Breast epithelium (tissue), 4 donors: Measurements from ENCODE around the gene AZGP1. TPM values are rescaled to one million over a fixed set of nuclear protein-coding genes. Genes with fewer than 3 reads are reported as not detected.
"Not testable (repeated sequence)": the region's sequence is repeated elsewhere in the genome, so short reads cannot be mapped to it uniquely, and the experiment has no call there.

Experiments
- DNase-seq, 2 donors: peaks; one replicate each; pipeline ENCODE4 v3.0.0-alpha.2; 2019; ENCODE audit warnings: low spot score in 2 of 2
- H3K27ac ChIP-seq, 2 donors: fragments of 200-600 bp; sonication (generic) in 1 of 2; one replicate each; pipeline ENCODE4 v1.5.1; 2016 to 2019; ENCODE audit warnings: mild to moderate bottlenecking in 1 of 2
- H3K27me3 ChIP-seq, 2 donors: fragments of 200-600 bp; sonication (generic) in 1 of 2; one replicate each; pipeline versions ENCODE4 v1.5.1 to v1.6.0; 2017 to 2019; ENCODE audit warnings: control low read depth in 1 of 2, mild to moderate bottlenecking in 1 of 2
- H3K36me3 ChIP-seq: fragments of 200-600 bp; one replicate; pipeline ENCODE4 v1.5.1; 2019
- H3K4me1 ChIP-seq, 2 donors: fragments of 200-600 bp; sonication (generic); one replicate each; pipeline ENCODE4 v1.5.1; 2016 to 2019; ENCODE audit warnings: control low read depth in 1 of 2
- H3K4me3 ChIP-seq, 3 donors: fragments of 200-600 bp; sonication (generic); 1 replicate in 2 of 3; 2 replicates in 1 of 3; pipeline ENCODE4 v1.5.1; 2016 to 2019; ENCODE audit warnings: mild to moderate bottlenecking in 3 of 3, moderate library complexity in 2 of 3
- H3K9me3 ChIP-seq, 2 donors: fragments of 200-600 bp; sonication (generic) in 1 of 2; one replicate each; pipeline ENCODE4 v1.5.1; 2016 to 2019; ENCODE audit warnings: control low read depth in 1 of 2
- POLR2A ChIP-seq: fragments of 450-650 bp; IDR thresholded peaks from one replicate; pipeline ENCODE4 v1.6.1; 2016; ENCODE audit warnings: antibody characterized with exemption, mild to moderate bottlenecking, moderate library complexity
- POLR2AphosphoS5 ChIP-seq, 3 donors: sonication (generic); formaldehyde crosslinking; IDR thresholded peaks; one replicate each; pipeline ENCODE4 v1.6.1; 2017; ENCODE audit warnings: antibody characterized with exemption in 3 of 3
- intact Hi-C: fragments of 100-400 bp; cut with DNase I; formaldehyde crosslinking; loops from one replicate; pipeline ENCODE4 v1.15.1; 2023; ENCODE audit warnings: low total_unique reads
- total RNA-seq, 3 donors: library from RNA; depleted of rRNA; stranded (reverse); fragments of >200 nt; gene quantifications; one replicate each; pipeline ENCODE4 v1.1.0, GENCODE V29; 2016
- TF ChIP-seq, protein P1 (sequence below), 3 donors: fragments of 450-650 bp; IDR thresholded peaks; one replicate each; pipeline ENCODE4 v1.5.1; 2016 to 2017; ENCODE audit warnings: antibody characterized with exemption in 3 of 3, mild to moderate bottlenecking in 3 of 3, moderate library complexity in 3 of 3

AZGP1 gene
- total RNA-seq, 3 donors from 2014 or later = 40.0 to 4,981 (median 3,161) TPM

DNA sequence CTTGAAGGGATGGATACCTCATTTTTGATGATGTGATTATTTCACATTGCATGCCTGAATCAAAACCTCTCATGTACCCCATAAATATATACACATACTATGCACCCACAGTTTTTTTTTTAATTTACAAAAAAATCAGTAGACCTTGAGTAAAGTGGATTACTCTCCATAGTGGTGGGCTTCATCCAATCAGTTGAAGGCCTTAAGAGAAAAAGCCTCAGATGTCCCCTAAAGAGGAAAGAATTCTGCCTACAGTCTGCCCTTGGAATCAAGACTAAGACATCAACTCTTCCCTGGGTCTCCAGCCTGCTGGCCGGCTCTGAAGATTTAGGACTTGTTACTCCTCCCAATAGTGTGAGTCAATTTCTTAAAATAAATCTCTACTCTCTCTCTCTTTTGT is 1.1 kb downstream of the AZGP1 start:
- no peaks in the 10 kb centered on the region for H3K27me3 ChIP-seq
- H3K4me1 ChIP-seq = no peaks in the 10 kb centered on the region
- no peak for DNase-seq
- no peaks in the 10 kb centered on the region for H3K36me3 ChIP-seq
- H3K4me3 ChIP-seq = peak overlapping the region in 2 of 3 donors; percentile 61 to 67
- no peak for TF ChIP-seq POLR2AphosphoS5 (IDR thresholded peaks at IDR 0.05)
- no peaks in the 10 kb centered on the region for H3K9me3 ChIP-seq
- H3K27ac ChIP-seq = peak overlapping the region; percentile 81 to 83
- intact Hi-C loops = no loop called here

DNA sequence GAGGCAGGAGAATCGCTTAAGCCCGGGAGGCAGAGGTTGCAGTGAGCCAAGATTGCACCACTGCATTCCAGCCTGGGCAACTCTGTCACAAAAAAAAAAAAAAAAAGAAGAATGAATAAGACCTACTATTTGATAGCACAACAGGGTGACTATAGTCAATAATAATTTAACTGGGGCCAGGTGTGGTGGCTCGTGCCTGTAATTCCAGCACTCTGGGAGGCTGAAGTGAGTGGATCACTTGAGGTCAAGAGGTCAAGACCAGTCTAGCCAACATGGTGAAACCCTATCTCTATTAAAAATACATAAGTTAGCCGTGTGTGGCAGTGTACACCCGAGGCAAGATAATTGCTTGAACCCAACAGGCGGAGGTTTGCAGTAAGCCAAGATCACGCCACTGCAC is 2.0 kb downstream of the AZGP1 start:
- H3K9me3 ChIP-seq, H3K27me3 ChIP-seq, intact Hi-C loops, DNase-seq, H3K36me3 ChIP-seq, H3K4me1 ChIP-seq: not testable (repeated sequence)
- H3K4me3 ChIP-seq = peak overlapping the region in 2 of 3 donors; percentile 61 to 67
- peak overlapping the region; percentile 29 to 50 for H3K27ac ChIP-seq

DNA sequence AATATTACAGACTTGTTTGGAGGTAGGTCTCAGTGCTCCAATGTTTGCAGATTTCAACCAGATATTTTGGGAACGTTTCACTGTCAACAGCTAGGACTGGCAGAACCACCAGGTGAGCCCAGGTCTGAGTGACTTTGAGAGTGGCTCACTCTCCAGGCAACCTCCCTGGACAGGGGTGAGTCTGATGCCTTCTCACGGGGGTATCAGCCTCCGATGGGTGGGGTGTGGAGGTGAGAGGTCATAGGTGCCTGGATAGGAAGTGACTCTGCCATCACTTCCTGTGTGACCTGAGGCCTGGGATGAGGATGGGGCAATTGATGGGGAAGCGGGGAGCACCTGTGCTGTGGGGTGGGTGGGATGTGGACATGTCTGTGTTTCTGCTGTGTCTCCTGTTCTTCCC is 4.6 kb downstream of the AZGP1 start:
- TF ChIP-seq, protein P1, sequence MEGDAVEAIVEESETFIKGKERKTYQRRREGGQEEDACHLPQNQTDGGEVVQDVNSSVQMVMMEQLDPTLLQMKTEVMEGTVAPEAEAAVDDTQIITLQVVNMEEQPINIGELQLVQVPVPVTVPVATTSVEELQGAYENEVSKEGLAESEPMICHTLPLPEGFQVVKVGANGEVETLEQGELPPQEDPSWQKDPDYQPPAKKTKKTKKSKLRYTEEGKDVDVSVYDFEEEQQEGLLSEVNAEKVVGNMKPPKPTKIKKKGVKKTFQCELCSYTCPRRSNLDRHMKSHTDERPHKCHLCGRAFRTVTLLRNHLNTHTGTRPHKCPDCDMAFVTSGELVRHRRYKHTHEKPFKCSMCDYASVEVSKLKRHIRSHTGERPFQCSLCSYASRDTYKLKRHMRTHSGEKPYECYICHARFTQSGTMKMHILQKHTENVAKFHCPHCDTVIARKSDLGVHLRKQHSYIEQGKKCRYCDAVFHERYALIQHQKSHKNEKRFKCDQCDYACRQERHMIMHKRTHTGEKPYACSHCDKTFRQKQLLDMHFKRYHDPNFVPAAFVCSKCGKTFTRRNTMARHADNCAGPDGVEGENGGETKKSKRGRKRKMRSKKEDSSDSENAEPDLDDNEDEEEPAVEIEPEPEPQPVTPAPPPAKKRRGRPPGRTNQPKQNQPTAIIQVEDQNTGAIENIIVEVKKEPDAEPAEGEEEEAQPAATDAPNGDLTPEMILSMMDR (IDR thresholded peaks at IDR 0.05) = no peak
- no peak for TF ChIP-seq POLR2AphosphoS5 (IDR thresholded peaks at IDR 0.05)
- no peak for TF ChIP-seq POLR2A
- intact Hi-C loops = no loop called here
- no peak for DNase-seq
- Histone ChIP-seq H3K27ac (peak overlapping the region; percentile 10 to 67), H3K27me3 (no peaks in the 10 kb centered on the region), H3K36me3 (no peaks in the 10 kb centered on the region), H3K4me3 (peak overlapping the region in 2 of 3 donors; percentile 61 to 67), H3K4me1 (no peaks in the 10 kb centered on the region), H3K9me3 (no peaks in the 10 kb centered on the region)

DNA sequence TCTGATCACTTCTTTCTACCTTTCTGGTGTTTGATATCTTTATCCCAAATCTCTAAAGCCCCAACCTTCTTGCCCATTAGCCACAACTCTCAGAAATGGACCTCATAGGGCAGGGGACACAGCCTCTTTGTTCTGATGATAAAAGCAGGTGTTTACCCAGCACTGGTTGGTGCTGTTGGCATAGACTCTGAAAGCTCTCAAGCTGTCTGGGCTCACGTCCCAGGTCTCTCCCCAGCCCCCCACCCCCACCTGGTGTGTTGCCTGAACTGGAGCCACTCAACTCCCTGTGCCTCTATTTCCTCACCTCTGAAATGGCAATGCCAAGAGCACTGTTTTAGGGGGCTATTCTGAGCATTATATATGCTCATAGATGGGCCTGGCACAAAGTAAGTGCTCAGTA is 6.0 kb downstream of the AZGP1 start:
- H3K27me3 ChIP-seq, H3K9me3 ChIP-seq, intact Hi-C loops, H3K4me1 ChIP-seq, DNase-seq, H3K36me3 ChIP-seq: not testable (repeated sequence)
- H3K27ac ChIP-seq = peak overlapping the region; percentile 1 to 38
- H3K4me3 ChIP-seq = peak overlapping the region in 1 of 3 donors; percentile 48

DNA sequence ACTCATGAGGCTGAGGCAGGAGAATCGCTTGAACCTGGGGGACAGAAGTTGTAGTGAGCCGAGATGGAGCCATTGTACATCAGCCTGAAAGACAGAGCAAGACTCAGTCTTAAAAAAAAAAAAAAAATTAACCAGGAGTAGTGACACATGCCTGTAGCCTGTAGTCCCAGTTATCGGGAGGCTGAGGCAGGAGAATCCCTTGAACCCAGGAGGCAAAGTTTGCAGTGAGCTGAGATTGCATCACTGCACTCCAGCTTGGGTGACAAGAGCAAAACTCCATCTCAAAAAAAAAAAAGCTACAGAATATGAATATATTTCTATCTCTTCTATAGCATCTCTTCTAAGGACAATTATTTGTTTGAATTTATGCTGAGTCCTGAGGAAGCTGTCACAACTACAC is 6.5 kb downstream of the AZGP1 start:
- no peaks in the 10 kb centered on the region for H3K4me1 ChIP-seq
- peaks cover 0 to 3% of the 10 kb centered on the region in 2 donors for H3K27me3 ChIP-seq
- TF ChIP-seq POLR2AphosphoS5 (IDR thresholded peaks at IDR 0.05) (no peak), POLR2A (no peak)
- TF ChIP-seq, protein P1 (IDR thresholded peaks at IDR 0.05) = no peak
- no peak overlapping the region for H3K27ac ChIP-seq
- intact Hi-C loops = no loop called here
- no peaks in the 10 kb centered on the region for H3K36me3 ChIP-seq
- H3K9me3 ChIP-seq = no peaks in the 10 kb centered on the region
- DNase-seq = no peak
- no peak overlapping the region for H3K4me3 ChIP-seq

DNA sequence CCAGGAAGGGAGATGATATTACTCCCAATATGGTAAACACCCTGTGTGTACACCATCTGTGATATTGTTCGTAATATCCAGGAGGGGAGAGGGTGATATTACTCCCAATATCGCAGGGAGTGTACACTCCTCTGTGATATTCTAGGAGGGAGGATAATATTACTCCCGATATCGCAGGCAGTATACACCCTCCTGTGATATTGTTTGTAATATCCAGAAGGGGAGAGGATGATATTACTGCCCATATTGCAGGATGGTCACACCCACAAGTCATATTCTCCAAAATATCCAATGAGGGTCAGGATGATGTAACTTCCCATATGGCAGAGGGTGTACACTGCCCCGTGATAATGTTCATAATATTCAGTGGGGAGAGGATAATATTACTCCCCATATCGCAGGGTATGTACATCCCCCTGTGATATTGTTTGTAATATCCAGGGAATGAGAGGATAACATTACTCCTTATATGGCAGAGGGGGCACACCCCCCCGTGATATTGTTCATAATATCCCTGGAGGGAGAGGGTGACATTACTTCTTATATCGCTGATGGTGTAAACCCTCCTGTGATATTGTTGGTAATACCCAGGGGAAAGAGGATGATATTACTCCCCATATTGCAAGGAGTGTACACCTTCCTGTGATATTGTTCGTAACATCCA is 17.1 kb downstream of the AZGP1 start:
- Histone ChIP-seq H3K9me3 (no peaks in the 10 kb centered on the region), H3K27ac (peak overlapping the region in 1 of 2 donors; percentile 15), H3K36me3 (no peaks in the 10 kb centered on the region), H3K4me3 (no peak overlapping the region), H3K27me3 (peaks cover 0 to 10% of the 10 kb centered on the region in 2 donors), H3K4me1 (no peaks in the 10 kb centered on the region)
- DNase-seq = no peak
- intact Hi-C loops = no loop called here
- no peak for TF ChIP-seq POLR2A
- no peak for TF ChIP-seq POLR2AphosphoS5 (IDR thresholded peaks at IDR 0.05)
- TF ChIP-seq, protein P1 (IDR thresholded peaks at IDR 0.05) = no peak
